ENCODE results near the gene ZNF385D. TPM values are rescaled to one million over a fixed set of nuclear protein-coding genes. Genes with fewer than 3 reads are reported as not detected.

The ZNF385D gene
- total and polyA plus RNA-seq, 2 of the 13 experiments (the other 11 are each of a cell fraction or from before 2014, with no cell fraction given), result not detected

- FAIRE-seq, result no peak
- Histone ChIP-seq H3K4me2 (ENCODE audit: low read depth, low read length) (no peak overlapping the region), H3K4me1 (ENCODE audit: insufficient read depth, low read length) (no peaks in the 10 kb centered on the region), H3K27ac (ENCODE audit: extremely low read length, insufficient read depth, low read length) (no peak overlapping the region), H3K9ac (ENCODE audit: insufficient read depth, low read depth, low read length) (no peak overlapping the region), H3K4me3 (replicated peaks in 1 of 3; ENCODE audit: insufficient read depth in 1 of 3, low read depth in 2 of 3, low read length in 3 of 3) (no peak overlapping the region), H3K9me3 (ENCODE audit: low read length) (peaks cover 42% of the 10 kb centered on the region), H3K27me3 (ENCODE audit: control insufficient read depth in 1 of 2, insufficient read depth in 2 of 2, low read length in 2 of 2) (no peaks in the 10 kb centered on the region; a peak in 1 of 5 replicates), H3K79me2 (ENCODE audit: insufficient read depth, low read length) (no peaks in the 10 kb centered on the region), H3K36me3 (replicated peaks in 1 of 2; ENCODE audit: control insufficient read depth in 1 of 2, insufficient read depth in 2 of 2, low read length in 2 of 2) (no peaks in the 10 kb centered on the region), H2AFZ (ENCODE audit: low read length) (no peak overlapping the region), H4K20me1 (ENCODE audit: insufficient read depth, low read length) (no peaks in the 10 kb centered on the region)
- POLR2A ChIA-PET, result no interaction called here
- no peak for ATAC-seq
- in situ Hi-C loops (cut with HindIII; ENCODE audit: extremely low pct_ligation_motif_present, low pct_unique_long_range_greater_than_20kb) (no loop called here), intact Hi-C loops (cut with micrococcal nuclease; ENCODE audit: unreplicated experiment) (no loop called here)
- TF ChIP-seq MYNN (CRISPR knock-in tag; IDR thresholded peaks at IDR 0.05; ENCODE audit: low read depth) (no peak), ZNF749 (CRISPR knock-in tag; IDR thresholded peaks at IDR 0.05; ENCODE audit: borderline replicate concordance) (no peak), CEBPB (IDR thresholded peaks at IDR 0.05; ENCODE audit: borderline replicate concordance, low read depth, low read length) (0 out of 2 replicates have a peak, but pooled peaks have one; percentile 8), MXD4 (CRISPR knock-in tag; IDR thresholded peaks at IDR 0.05) (no peak), FOXC1 (CRISPR knock-in tag; IDR thresholded peaks at IDR 0.05; ENCODE audit: borderline replicate concordance) (no peak), HIC2 (CRISPR knock-in tag; IDR thresholded peaks at IDR 0.05; ENCODE audit: low read depth) (no peak)
- DNase-seq (ENCODE audit: low spot score), result no peak
- CTCF ChIA-PET (ENCODE audit: low intra/inter-chr PET ratio, low total read pairs), result no interaction called here
- no TSS peak for BruUV-seq (replicated peaks)
- 33% methylated on average over 9 of the region's 9 CpGs for WGBS (ENCODE audit: low lambda C conversion rate)
Measured at GRCh38 chr3:21798356-21799088, 47.5 kb upstream of the ZNF385D start.

All from HepG2 (cell line).